Neural cell (in vitro differentiated cells): Measurements from ENCODE around the gene WDR49.

ENCODE experiments used
- EP300 ChIP-seq: fragments of 450-650 bp; conservative IDR thresholded peaks from 2 replicates; pipeline ENCODE4 v1.6.1; 2014; ENCODE audit warnings: antibody characterized with exemption, mild to moderate bottlenecking, moderate library complexity; ENCODE audit not compliant: poor library complexity, severe bottlenecking
- POLR2AphosphoS5 ChIP-seq: IDR thresholded peaks from 2 replicates; pipeline ENCODE4 v1.6.1; 2012
- RAD21 ChIP-seq: fragments of 450-650 bp; conservative IDR thresholded peaks from 2 replicates; pipeline ENCODE4 v1.6.1; 2014; ENCODE audit warnings: antibody characterized with exemption, mild to moderate bottlenecking, moderate library complexity
- TAF1 ChIP-seq: IDR thresholded peaks from 2 replicates; pipeline ENCODE4 v1.6.1; 2012; ENCODE audit warnings: low read depth
- TF ChIP-seq, protein P1 (sequence below): fragments of 450-650 bp; IDR thresholded peaks from 2 replicates; pipeline ENCODE4 v1.5.1; 2014; ENCODE audit warnings: antibody characterized with exemption, mild to moderate bottlenecking, moderate library complexity; ENCODE audit not compliant: poor library complexity, severe bottlenecking
- TF ChIP-seq, protein P2 (sequence below): IDR thresholded peaks from 2 replicates; pipeline ENCODE4 v1.6.1; 2012; ENCODE audit warnings: borderline replicate concordance

- TF ChIP-seq, protein P1, sequence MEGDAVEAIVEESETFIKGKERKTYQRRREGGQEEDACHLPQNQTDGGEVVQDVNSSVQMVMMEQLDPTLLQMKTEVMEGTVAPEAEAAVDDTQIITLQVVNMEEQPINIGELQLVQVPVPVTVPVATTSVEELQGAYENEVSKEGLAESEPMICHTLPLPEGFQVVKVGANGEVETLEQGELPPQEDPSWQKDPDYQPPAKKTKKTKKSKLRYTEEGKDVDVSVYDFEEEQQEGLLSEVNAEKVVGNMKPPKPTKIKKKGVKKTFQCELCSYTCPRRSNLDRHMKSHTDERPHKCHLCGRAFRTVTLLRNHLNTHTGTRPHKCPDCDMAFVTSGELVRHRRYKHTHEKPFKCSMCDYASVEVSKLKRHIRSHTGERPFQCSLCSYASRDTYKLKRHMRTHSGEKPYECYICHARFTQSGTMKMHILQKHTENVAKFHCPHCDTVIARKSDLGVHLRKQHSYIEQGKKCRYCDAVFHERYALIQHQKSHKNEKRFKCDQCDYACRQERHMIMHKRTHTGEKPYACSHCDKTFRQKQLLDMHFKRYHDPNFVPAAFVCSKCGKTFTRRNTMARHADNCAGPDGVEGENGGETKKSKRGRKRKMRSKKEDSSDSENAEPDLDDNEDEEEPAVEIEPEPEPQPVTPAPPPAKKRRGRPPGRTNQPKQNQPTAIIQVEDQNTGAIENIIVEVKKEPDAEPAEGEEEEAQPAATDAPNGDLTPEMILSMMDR = no peak
- no peak for TF ChIP-seq EP300
- TF ChIP-seq TAF1 = no peak
- TF ChIP-seq RAD21 = no peak
- TF ChIP-seq, protein P2, sequence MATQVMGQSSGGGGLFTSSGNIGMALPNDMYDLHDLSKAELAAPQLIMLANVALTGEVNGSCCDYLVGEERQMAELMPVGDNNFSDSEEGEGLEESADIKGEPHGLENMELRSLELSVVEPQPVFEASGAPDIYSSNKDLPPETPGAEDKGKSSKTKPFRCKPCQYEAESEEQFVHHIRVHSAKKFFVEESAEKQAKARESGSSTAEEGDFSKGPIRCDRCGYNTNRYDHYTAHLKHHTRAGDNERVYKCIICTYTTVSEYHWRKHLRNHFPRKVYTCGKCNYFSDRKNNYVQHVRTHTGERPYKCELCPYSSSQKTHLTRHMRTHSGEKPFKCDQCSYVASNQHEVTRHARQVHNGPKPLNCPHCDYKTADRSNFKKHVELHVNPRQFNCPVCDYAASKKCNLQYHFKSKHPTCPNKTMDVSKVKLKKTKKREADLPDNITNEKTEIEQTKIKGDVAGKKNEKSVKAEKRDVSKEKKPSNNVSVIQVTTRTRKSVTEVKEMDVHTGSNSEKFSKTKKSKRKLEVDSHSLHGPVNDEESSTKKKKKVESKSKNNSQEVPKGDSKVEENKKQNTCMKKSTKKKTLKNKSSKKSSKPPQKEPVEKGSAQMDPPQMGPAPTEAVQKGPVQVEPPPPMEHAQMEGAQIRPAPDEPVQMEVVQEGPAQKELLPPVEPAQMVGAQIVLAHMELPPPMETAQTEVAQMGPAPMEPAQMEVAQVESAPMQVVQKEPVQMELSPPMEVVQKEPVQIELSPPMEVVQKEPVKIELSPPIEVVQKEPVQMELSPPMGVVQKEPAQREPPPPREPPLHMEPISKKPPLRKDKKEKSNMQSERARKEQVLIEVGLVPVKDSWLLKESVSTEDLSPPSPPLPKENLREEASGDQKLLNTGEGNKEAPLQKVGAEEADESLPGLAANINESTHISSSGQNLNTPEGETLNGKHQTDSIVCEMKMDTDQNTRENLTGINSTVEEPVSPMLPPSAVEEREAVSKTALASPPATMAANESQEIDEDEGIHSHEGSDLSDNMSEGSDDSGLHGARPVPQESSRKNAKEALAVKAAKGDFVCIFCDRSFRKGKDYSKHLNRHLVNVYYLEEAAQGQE = no peak
- no peak for TF ChIP-seq POLR2AphosphoS5
Observed at GRCh38 chr3:167700046-167700445, 46.3 kb upstream of the WDR49 start.
